ENCODE measurements around the gene INSRR.

Gene INSRR

DNA sequence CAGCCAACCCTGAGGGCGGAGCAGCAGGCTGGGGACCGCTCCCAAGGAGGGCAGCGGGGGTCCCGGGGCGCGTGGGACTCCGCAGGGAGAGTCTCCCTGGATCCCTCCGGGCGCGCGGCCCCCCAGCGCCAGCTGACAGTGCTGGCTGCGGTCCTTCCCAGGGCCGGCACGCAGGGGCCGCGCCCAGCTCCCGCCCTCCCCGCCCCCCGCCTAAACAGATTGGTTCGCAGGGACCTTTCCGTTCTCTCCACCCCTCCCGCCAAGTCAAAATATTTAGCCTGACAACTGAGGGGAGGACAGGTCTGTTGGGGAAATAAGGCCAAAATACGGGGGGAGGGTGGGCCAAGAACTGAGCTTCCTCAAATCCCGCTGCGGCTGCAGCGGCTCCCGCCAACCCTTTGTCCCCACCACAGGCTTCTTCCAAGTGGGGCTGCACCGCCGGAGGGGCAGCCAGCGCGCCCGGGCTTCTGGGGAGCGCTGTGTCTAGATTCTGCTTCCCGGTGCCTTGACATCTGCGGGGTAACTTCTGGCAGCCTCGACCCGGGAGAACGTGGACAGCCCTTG, at the start of gene INSRR:
Gene INSRR, minus strand, starts transcription at position 159 of the 564 bp plus-strand sequence. CDS start 496 bp downstream, outside the sequence.
- no peak for DNase-seq

DNA sequence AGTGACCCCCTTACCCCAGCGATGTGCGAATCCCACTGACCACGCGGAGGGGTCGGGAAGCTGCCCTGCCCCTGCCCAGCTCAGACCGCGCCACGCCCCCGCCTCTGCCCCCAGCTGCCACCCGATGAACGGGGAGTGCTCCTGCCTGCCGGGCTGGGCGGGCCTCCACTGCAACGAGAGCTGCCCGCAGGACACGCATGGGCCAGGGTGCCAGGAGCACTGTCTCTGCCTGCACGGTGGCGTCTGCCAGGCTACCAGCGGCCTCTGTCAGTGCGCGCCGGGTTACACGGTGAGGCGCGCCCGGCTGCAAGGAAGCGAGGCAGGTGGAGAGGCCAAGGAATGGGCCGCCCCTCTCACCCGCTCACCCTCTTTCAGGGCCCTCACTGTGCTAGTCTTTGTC, 49.6 kb upstream of the INSRR start:
- no peak for DNase-seq

- DNase-seq, result no peak
Observed at GRCh38 chr1:156906206-156906906, 47.4 kb upstream of the INSRR start.

DNA sequence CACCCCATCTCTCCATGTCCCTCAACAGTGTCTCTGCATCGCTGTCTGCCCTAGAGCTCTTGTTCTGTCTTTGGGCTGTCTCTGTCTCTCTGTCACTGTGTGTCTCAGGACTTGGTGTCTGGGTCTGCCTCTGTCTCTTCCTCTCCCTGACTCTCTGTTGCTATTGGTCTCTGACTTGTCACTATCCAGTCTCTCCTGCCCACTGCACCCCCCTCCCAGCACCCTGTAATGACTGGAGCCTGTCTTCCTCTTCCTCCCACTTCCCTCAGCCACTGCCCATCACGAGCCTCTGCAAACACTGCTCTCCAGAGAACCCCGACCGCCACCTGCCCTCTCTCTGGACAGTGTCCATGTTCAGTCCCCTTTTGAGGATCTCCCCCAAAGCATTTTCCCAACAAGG, 46.7 kb upstream of the INSRR start:
- DNase-seq, result no peak

- no peak for DNase-seq
Observed at GRCh38 chr1:156905176-156905575, 46.3 kb upstream of the INSRR start.

- no peak for DNase-seq
Observed at GRCh38 chr1:156904187-156904959, 45.5 kb upstream of the INSRR start.

DNA sequence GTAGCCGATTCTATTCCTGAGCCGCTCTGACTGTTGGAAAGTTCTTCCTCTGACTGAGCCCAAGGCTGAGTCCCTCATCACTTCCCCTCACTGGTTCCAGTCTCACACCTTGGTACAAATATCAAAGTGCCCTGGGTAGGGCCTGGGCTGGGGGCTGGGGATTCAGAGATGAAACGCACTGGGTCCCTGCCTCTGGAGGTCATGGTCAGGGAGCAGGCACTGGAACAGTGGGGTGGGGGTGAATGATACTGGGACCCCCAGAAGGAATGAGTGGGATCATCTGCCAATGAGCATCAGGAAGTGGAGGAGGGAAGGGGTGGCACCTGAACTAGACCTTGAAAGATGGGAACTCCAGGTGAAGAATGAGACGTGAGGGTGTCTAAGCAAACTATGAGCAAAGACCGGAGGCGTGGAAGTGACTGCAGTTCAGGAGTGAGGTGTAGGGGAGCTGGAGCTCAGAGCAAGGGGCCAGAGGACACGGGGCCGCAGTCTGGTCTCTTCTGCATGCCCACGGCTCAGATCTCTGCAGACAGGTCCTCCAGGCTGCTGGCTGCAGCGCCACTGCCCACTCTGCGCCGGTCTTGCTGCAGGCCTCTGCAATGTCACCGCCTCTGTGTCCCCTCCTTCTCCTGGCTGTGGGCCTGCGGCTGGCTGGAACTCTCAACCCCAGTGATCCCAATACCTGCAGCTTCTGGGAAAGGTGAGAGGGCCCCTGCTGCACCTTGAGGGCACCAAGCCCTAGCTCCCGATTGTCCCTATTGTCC, 44.6 kb upstream of the INSRR start:
- no peak for DNase-seq

DNA sequence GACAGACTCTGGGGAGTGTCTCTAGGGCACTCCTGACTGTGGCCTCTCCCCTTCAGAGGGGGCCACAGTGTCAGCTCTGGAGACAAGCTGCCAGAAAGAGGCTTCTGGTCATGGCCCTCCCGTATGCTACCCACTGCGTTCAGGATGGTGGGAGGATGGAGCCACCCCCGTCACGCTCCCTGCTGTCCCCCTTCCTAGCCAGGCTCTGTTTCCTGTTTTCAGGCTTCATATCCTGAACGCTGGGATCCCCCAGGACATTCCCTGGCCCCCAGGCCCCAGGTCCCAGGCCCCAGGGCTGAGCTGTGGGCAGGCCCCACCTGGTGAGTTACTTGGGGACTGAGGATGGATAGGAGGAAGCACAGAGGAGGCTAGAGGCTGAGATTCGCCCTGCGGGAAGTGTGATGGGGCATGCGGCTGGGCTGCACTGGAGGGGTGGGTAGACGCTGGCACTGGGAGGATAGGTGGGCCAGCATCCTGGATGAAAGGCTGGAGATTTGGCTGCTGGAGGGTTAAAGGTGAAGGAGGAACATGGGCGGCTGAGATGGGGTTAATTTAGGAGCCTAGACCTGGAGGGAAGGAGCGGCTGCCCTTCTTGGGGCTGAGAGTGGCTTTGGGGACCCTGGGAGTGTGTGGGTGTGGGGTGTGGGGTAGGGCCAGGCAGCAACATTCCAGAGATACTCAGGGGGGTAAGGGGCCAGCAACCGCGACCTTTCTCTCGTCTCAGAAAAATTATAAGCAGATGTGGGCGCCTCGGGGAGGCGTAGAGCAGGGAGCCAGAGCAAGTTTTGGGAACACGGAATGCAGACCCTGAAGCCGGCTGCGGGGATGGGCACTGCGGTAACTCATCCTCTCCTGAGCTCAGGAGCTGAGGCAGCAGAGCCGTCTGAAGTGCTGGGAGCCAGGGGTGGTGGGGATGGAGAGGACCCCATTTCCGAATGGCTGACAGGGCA, 43.3 kb upstream of the INSRR start:
- DNase-seq, result no peak

DNA sequence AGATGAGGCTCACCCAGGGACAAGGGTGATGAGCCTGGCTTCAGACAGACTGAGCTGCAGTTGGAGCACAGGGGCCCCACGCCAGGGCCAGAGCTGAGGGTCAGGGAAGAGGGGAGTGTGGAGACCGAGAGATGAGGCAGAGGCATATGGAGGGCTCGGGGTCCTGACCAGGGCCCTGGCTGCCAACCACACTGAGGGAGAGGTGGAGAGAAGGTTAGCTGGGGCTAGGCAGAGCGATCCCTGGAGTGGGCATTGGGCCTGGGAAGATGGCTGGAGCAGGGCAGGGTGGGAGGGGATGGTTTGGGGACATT, 42.6 kb upstream of the INSRR start:
- no peak for DNase-seq

DNA sequence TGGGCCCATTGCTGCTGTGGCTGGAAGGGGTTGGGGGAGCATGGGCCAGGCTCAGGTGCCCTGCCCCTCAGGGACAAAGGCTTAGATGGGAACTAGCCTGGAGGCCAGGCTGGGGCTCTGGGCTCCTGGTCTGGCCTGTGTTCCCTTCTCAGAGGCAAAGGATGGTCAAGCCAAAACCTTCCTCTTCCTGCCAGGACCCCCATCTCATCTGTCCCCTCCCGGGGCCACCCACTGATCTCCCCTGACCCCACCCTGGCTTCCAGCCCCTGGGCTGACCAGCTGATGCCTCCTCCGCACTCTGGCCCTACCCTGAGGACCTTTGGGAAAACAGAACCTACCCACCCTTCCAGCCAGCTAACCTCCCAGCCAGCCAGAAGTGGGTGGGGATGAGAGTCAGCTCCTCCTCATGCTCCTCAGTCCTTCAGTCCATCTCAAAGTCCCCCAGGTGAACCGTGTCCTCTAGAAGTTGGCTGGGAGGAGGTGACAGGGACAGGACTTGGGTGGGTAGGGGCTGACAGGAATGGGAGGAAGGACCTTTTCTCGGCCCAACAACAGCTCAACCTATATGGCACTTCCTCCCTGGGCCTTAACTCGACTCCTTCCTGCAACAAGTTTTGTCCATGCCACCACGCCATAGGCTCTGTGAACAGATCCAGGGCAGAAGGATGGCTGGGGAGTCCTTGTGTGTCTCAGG, 42.1 kb upstream of the INSRR start:
- no peak for DNase-seq

GRCh38 chr1:156899956-156900718, 41.2 kb upstream of the INSRR start:
- DNase-seq, result no peak

- no peak for DNase-seq
Observed at GRCh38 chr1:156898971-156899664, 40.2 kb upstream of the INSRR start.

GRCh38 chr1:156898161-156898566, 39.2 kb upstream of the INSRR start:
- DNase-seq, result no peak

DNA sequence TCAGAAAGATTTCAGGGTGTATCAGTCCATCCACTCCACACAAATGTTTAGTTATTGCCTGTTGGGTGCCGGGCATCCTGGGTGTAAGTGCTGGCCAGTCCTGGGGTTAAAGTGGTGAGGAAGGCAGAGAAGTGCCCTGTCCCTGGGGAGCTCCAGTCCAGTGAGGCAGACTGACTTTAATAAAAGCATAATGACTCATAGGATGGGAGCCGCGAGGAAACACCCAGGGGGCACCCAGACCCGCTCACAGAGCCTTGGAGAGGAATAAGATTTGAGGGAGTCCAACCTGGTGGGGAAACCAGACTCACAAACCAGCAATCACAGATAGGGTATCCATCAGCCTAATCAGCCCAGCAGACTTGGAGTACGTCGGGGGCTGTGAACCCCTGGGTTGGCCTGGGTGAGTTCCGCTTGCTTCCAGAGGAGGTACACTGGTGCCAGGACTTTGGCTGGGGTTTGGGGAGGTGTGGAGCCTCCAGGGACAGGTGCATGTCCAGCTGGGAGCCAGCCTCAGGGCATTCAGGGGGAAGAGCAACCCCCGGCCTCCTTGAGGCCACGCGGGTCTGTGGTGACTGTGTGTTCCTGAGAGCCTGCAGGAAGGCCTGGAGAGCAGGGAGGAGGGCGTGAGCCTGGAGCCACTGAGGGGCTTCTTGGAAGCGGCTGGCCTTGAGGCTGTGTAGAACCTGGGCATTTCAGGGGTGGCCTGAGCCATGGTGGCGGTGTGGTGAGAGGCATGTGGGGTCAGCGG, 38.3 kb upstream of the INSRR start:
- no peak for DNase-seq

- DNase-seq, result no peak
Observed at GRCh38 chr1:156896490-156897033, 37.6 kb upstream of the INSRR start.

GRCh38 chr1:156895927-156896326, 37.0 kb upstream of the INSRR start:
- DNase-seq, result no peak

DNA sequence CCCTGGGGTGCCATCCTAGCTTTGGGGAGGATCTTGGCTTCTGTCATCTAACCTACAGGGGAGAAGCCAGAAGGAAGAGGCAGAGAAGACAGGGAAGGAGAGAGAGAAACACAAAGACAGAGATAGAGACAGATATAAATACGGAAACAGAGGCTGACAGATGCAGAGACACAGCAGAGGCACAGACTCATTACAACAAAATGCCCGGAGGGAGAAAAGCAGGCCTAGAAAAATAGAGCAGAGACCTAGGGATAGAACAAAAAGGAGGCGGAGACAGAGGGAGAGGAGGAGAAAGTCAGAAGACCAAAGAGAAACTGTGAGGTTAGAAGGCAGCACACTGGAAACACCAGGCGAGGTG, 36.5 kb upstream of the INSRR start:
- DNase-seq, result no peak

DNA sequence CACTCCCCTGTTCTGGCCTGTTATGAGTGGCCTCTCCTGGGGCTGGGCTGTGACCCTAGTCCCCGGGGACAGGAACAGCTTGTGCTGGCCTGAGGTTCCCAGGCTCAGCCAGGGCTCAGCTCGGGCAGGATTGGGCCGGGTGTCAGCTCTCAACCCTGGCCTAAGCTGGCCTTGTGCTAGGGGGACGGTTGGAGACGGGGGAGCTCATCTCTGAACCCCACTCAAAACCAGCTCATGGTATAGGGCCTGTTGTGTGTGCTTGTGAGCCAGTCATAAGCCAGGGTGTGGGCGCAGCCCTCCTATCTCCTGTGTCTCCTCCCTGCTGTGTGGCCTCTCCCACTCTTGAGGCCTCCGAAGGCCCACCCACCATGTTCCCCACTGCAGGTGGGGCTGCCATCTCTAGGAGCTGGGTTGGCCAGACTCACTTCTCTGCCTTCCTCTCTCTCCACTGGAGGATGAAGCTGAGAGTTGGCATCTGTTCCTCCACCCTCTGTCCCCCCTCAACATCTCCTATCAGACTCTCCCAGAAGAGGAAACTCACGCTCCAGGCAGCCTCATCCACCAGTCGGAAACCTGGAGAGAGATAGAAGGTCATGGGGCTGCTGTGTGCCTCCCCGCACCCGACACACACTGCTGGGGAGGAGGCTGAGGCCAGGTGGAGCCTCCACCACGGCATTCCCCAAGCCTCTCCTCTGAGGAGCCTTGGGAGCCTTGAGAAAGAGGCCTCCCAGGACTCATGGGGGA, 36.0 kb upstream of the INSRR start:
- no peak for DNase-seq

- no peak for DNase-seq
Observed at GRCh38 chr1:156894001-156894400, 35.1 kb upstream of the INSRR start.
